22Rv1 (cell line): Measurements from ENCODE around the gene CDX1.

Experiments
- H3K27ac ChIP-seq: fragments of 450-650 bp; 2 replicates; pipeline ENCODE4 v1.5.1; 2017
- ZFX ChIP-seq: fragments of 450-650 bp; IDR thresholded peaks from 2 replicates; pipeline ENCODE4 v1.6.1; 2017; ENCODE audit warnings: antibody characterized with exemption, borderline replicate concordance
- TF ChIP-seq, protein P1 (sequence below): fragments of 450-650 bp; IDR thresholded peaks from 2 replicates; pipeline ENCODE4 v1.5.1; 2017; ENCODE audit warnings: mild to moderate bottlenecking

Gene CDX1

DNA sequence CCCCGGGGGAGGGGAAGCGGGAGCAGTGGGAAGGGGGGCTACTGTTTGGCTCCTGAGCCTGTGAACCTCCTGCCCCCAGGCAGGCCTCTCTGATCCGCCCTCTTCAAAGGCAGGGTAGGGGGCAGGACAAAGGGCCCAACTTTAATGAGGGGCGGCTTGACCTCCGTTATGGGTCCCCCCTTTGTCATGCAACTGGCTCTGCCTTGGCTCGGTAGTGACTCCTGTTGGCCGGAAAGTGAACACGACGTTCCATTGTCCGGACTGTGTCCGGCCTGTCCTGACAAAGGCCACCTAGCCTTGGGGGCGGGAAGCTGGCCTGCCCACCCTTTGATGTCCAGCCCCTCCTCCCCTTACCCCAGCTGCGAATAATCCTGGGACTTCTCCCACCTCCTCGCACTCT is 1.3 kb downstream of the CDX1 start:
- TF ChIP-seq ZFX, result no peak
- TF ChIP-seq, protein P1, sequence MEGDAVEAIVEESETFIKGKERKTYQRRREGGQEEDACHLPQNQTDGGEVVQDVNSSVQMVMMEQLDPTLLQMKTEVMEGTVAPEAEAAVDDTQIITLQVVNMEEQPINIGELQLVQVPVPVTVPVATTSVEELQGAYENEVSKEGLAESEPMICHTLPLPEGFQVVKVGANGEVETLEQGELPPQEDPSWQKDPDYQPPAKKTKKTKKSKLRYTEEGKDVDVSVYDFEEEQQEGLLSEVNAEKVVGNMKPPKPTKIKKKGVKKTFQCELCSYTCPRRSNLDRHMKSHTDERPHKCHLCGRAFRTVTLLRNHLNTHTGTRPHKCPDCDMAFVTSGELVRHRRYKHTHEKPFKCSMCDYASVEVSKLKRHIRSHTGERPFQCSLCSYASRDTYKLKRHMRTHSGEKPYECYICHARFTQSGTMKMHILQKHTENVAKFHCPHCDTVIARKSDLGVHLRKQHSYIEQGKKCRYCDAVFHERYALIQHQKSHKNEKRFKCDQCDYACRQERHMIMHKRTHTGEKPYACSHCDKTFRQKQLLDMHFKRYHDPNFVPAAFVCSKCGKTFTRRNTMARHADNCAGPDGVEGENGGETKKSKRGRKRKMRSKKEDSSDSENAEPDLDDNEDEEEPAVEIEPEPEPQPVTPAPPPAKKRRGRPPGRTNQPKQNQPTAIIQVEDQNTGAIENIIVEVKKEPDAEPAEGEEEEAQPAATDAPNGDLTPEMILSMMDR, result peak; percentile 28
- no peak overlapping the region for H3K27ac ChIP-seq

DNA sequence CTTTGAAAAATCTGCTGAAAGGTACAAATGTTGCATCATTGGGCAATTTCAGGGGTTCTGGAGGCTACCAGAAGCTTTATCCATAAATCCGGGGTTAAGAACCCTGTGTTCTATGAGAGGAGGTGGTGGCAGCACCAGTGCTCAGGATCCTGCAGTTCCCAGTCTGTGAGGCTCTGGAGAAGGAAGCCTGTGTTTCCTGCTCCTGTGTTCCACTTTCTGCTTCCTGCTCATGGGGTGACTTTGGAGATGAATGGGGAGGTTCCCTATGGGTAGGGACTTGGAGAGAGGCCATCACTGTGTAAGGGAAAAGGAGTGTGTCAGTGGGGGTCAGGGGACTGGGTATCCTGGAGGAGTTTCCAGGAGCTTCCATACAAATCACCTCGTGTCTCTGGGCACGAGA is 2.3 kb downstream of the CDX1 start:
- H3K27ac ChIP-seq, result no peak overlapping the region
- TF ChIP-seq, protein P1, result no peak
- TF ChIP-seq ZFX, result no peak

DNA sequence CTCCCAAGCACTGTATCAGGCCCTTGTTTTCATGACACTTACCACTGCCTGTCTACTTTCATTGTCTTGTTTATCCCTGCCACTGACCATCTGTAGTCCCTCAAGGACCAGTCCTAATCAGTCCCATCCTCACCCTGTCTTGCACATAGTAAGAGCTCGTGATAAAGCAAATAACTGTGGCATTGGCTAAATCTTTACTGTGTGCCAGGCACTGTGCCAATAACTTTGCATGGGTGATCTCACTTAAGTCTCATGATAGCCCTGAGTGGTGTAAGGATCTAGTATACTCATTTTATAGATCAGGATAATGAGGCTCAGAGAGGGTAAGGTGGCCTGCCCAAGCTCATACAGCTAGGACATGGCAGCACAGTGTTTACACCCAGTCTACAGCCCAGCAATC is 5.6 kb downstream of the CDX1 start:
- TF ChIP-seq, protein P1, result no peak
- TF ChIP-seq ZFX, result no peak
- no peak overlapping the region for H3K27ac ChIP-seq

DNA sequence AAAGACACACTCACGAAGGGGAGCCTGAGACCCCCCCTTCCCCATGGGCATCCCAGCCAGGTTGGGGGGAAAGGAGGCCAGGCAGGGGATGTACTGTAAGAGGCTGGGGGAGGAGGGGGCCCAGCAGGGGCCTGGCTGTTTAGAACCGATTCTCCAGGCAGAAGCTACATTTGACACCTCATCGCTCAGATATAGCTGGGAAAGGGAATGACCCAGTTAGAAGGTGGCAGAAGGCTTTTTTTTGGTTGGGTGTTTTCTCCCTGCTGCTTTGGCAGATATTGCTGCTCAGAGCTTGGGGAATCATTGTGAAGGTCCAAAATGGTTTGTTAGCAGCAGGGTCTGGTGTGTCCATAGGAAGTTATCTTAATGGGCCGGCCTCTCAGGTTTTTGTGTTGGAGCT is 6.0 kb downstream of the CDX1 start:
- H3K27ac ChIP-seq, result no peak overlapping the region
- TF ChIP-seq, protein P1, result no peak
- TF ChIP-seq ZFX, result no peak

DNA sequence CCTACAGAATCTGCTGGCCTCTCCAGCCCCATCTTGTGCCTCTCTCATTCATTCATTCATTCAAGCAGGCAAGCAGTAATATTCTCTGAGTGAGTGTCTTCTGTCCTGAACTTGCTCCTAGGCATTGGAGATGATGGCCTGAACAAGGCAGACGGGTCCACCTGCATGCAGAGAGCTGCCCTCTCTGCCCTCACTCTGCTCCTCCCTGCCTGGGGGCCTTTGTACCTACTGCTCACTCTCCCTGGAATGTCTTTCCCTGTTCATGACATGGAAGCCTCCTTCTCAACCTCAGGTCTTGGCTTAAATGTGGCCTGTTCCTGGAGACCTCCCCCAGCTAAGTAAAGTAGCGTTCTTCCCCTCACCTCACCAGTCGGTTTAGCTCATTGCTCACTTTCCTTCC is 6.6 kb downstream of the CDX1 start:
- TF ChIP-seq ZFX, result no peak
- TF ChIP-seq, protein P1, result no peak
- H3K27ac ChIP-seq, result no peak overlapping the region

DNA sequence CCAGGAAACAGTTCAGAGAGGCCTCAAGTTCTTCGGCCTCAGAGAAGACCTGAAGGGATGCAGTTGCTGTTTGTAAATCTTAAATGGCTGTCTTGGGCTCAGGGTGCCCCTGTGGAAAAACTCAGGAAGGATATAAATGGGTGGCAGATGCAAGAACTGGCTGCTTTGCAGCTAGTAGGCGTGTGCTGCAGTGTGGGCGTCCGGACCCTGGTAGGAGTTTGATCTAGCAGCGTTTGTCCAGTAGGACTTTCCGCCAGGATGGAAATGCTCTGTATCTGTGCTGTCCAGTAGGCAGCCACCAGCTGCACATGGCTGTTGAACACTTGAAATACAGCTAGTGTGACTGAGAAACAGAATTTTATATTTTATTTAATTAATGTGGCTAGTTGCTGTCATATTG is 7.7 kb downstream of the CDX1 start:
- H3K27ac ChIP-seq, result no peak overlapping the region

DNA sequence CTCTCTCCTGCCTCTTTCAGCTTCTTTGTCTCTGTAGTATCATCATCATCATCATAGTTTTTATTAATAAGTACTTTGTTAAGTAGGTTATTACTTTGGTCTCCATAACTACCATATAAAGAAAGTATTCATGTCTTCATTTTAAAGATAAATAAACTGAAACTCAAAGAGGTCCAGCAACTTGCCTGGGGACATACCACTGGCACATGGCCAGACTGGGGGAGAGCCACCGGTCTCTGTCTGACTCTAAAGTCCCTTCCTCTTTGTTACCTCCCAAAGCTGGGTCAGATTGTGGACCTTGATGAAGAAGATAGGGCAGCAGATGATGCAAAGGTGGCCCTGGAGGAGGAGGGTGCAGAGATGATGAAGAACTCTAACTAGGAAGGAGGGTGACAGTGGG is 8.5 kb downstream of the CDX1 start:
- no peak overlapping the region for H3K27ac ChIP-seq
- TF ChIP-seq ZFX, result no peak
- TF ChIP-seq, protein P1, result no peak

More for the DNA sequence above, 7.7 kb downstream of the CDX1 start:
- TF ChIP-seq, protein P1, result no peak
- no peak for TF ChIP-seq ZFX
